Measurements from ENCODE around the gene MYCBPAP. TPM values are rescaled to one million over a fixed set of nuclear protein-coding genes. Genes with fewer than 3 reads are reported as not detected.
A peak's percentile ranks its signal among the peaks of the same experiment; 100 is the strongest.

The MYCBPAP gene
- total and polyA plus RNA-seq, 12 donors = 0.17 to 1.6 (median 0.59) TPM

DNA sequence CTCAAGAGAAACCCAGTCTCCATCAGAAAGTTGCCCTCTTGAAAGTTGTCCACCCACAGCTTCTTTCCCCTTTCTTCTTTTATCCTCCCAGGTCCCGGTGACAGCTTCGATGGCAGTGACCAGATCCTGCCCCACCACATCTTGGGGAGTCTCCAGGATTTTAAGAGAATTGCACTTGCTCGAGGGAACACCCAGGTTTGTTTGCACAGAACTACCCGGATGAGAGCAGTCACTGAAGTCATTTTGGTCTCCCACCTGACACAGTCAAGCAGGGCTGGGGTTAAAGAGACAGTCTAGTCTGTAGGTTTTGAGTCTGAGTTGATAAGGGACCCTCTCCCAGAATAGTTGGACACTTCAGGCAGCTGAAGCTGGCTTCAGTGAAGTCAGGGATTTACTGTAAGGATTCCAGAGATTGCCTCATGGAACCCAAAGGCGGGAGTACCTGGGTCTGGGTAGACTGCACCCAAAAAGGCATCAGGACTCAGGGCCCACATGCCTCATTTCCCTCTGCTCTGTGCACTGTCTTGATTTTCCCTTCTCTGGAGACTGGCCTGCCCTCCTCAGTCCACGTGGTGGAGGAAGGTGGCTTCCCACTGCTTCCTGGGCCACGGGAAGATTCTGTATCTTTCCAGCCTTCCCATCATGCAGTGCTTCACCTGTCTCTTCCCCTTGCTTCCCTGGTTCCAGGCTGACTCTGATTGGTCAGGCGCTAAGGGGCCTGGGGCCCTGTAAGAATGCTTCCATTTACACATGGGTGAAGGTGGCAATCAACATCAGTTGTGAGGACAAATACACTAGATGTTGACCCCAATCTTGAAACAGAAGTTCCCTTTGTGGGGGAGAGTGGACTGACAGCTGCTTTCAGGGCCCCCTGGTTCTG, 9.5 kb downstream of the MYCBPAP start:
- intact Hi-C loops (cut with DNase I) = no loop called here
- no peaks in the 10 kb centered on the region for H3K9me3 ChIP-seq
- H3K27me3 ChIP-seq = no peaks in the 10 kb centered on the region
- no peak overlapping the region for H3K4me3 ChIP-seq
- DNase-seq = no peak
- H3K36me3 ChIP-seq = no peaks in the 10 kb centered on the region
- H3K4me1 ChIP-seq = peaks cover 0 to 37% (median 4%) of the 10 kb centered on the region in 9 donors
- no peak for ATAC-seq
- H3K27ac ChIP-seq = peak overlapping the region in 4 of 10 donors; percentile 5 to 62 (median 18)
- WGBS, 2 donors = 70% methylated on average over 8 of the region's 8 CpGs
- TF ChIP-seq, protein P1, sequence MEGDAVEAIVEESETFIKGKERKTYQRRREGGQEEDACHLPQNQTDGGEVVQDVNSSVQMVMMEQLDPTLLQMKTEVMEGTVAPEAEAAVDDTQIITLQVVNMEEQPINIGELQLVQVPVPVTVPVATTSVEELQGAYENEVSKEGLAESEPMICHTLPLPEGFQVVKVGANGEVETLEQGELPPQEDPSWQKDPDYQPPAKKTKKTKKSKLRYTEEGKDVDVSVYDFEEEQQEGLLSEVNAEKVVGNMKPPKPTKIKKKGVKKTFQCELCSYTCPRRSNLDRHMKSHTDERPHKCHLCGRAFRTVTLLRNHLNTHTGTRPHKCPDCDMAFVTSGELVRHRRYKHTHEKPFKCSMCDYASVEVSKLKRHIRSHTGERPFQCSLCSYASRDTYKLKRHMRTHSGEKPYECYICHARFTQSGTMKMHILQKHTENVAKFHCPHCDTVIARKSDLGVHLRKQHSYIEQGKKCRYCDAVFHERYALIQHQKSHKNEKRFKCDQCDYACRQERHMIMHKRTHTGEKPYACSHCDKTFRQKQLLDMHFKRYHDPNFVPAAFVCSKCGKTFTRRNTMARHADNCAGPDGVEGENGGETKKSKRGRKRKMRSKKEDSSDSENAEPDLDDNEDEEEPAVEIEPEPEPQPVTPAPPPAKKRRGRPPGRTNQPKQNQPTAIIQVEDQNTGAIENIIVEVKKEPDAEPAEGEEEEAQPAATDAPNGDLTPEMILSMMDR (IDR thresholded peaks at IDR 0.05) = no peak

DNA sequence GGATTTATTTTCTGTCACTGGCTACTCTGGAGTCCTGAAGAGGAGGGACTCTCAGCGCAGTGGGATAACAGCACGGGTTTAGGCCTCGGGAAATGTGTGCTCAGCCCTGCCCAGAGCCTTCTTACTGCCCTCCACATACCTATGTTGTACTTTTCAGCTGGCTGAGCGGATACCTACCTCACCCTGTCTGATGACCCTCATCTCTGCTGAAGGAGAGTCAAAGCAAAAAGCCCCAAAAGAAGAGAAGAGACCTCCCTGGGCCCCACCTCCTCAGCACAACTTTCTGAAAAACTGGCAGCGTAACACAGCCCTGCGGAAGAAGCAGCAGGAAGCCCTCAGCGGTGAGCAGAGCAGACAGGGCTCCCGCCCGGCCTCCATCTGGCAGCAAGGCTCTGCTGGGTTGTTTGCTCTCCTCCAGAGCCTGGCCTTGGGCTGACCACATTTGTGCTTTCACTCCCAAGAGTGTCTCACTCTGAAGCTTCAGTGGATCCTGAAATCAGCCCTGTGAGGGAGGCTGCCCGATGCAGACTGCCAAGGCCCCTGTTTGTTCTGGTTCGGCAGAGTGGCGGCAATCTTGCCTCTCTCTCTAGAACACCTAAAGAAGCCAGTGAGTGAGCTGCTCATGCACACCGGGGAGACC, 10.3 kb downstream of the MYCBPAP start:
- DNase-seq (no peak), ATAC-seq (peak in 1 of 8 donors; percentile 62)
- Histone ChIP-seq H3K36me3 (no peaks in the 10 kb centered on the region), H3K9me3 (no peaks in the 10 kb centered on the region), H3K27ac (peak overlapping the region in 1 of 10 donors; percentile 62), H3K4me1 (peaks cover 0 to 37% (median 4%) of the 10 kb centered on the region in 9 donors), H3K27me3 (no peaks in the 10 kb centered on the region), H3K4me3 (no peak overlapping the region)
- intact Hi-C loops (cut with DNase I) = no loop called here
- 68 to 76% methylated on average over 13 of the region's 13 CpGs for WGBS, 2 donors
- TF ChIP-seq, protein P1 (IDR thresholded peaks at IDR 0.05) = no peak

DNA sequence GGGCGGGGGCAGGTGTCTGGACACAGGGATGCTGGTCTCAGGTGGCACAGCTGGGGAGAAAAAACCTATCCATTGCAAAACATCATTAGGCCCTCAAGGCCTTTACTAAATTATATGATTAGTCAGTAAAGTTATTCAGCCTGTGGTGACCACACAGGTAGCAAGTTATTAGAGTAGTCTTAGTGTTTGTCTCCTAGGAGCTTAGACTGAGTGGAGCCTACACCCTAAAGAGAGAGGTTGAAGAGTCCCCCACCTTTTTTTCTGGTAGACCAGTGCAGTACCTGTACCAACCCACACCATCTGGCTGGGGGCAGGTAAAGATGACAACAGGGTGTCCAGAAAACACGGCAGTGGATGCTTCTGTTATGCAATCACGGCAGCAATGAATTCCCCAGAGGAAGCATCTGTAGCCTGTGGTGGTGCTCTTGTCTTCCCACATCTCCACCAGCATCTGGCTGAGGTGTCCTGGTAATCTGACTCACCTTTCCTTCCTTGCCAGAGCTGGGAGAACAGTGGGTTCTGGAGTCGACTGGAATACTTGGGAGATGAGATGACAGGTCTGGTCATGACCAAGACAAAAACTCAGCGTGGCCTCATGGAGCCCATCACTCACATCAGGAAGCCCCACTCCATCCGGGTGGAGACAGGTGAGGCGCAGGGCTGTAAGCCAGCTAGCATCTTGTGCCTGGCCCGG, 11.0 kb downstream of the MYCBPAP start:
- Histone ChIP-seq H3K27ac (no peak overlapping the region), H3K36me3 (no peaks in the 10 kb centered on the region), H3K4me3 (no peak overlapping the region), H3K27me3 (no peaks in the 10 kb centered on the region), H3K4me1 (peaks cover 0 to 37% (median 4%) of the 10 kb centered on the region in 9 donors), H3K9me3 (no peaks in the 10 kb centered on the region)
- no peak for DNase-seq
- TF ChIP-seq, protein P1 (IDR thresholded peaks at IDR 0.05) = no peak
- intact Hi-C loops (cut with DNase I) = no loop called here
- ATAC-seq = no peak
- WGBS, 2 donors = 90 to 94% methylated on average over 8 of the region's 8 CpGs

DNA sequence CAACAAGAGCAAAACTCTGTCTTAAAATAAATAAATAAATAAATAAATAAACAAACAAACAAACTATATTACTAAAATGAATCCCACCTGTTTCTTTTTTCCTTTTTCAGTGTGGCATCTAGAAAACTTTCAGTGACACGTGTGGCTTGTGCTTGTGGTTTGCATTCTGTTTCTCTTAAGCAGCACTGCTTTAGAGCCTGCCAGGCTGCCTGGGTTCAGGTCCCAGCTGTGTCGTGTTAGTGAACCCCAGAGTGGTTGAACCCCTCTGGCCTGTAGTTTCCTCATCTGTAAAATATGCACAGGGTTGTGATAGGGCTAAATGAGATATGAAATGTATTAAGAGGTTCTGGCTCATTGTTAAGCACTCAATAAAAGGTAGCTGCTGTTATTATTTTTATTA, 12.2 kb downstream of the MYCBPAP start:
- H3K4me3 ChIP-seq = no peak overlapping the region
- intact Hi-C loops (cut with DNase I) = no loop called here
- DNase-seq (no peak), ATAC-seq (no peak)
- no peaks in the 10 kb centered on the region for H3K27me3 ChIP-seq
- peaks cover 0 to 27% (median 3%) of the 10 kb centered on the region in 9 donors for H3K4me1 ChIP-seq
- H3K36me3 ChIP-seq = no peaks in the 10 kb centered on the region
- WGBS, 2 donors = 85 to 88% methylated on average over 2 of the region's 2 CpGs
- TF ChIP-seq, protein P1 (IDR thresholded peaks at IDR 0.05) = no peak
- H3K9me3 ChIP-seq = no peaks in the 10 kb centered on the region
- H3K27ac ChIP-seq = no peak overlapping the region
